ENCODE data around the gene SESN1.

Gene SESN1

DNA sequence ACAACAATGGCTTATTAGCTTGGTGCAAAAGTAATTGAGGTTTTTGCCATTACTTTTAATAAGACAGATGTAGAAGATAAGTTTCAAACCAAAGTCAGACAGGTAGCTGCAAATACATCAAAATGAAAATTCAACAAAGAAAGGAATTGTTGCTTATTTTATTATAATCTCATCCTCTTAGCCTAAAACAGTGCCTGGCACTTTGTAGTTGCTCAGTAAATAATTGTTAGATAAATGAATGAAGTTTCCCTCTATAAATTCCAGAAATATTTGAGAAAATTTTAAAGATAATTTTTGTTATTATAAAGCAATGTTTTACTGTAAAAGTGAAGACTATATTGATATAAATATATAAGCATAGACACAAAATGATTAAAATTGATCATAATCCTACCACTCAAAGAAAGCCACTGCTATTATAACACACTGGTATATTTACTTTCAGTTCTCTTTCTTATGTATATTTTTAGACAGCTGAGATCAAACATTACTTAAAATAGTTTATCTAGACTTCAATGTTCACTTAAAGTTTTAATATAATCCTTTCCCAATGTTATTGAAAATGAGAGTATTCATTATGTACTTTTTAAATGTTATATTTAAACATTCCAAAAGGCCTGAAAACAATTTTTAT is 42.5 kb downstream of the SESN1 start:
- DNase-seq (ENCODE audit: low read depth): no peak
- H3K4me3 ChIP-seq (ENCODE audit: low read depth, low read length): no peak overlapping the region
- TF ChIP-seq, protein P1, sequence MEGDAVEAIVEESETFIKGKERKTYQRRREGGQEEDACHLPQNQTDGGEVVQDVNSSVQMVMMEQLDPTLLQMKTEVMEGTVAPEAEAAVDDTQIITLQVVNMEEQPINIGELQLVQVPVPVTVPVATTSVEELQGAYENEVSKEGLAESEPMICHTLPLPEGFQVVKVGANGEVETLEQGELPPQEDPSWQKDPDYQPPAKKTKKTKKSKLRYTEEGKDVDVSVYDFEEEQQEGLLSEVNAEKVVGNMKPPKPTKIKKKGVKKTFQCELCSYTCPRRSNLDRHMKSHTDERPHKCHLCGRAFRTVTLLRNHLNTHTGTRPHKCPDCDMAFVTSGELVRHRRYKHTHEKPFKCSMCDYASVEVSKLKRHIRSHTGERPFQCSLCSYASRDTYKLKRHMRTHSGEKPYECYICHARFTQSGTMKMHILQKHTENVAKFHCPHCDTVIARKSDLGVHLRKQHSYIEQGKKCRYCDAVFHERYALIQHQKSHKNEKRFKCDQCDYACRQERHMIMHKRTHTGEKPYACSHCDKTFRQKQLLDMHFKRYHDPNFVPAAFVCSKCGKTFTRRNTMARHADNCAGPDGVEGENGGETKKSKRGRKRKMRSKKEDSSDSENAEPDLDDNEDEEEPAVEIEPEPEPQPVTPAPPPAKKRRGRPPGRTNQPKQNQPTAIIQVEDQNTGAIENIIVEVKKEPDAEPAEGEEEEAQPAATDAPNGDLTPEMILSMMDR (conservative IDR thresholded peaks at IDR 0.05; ENCODE audit: low read depth, low read length): no peak

DNA sequence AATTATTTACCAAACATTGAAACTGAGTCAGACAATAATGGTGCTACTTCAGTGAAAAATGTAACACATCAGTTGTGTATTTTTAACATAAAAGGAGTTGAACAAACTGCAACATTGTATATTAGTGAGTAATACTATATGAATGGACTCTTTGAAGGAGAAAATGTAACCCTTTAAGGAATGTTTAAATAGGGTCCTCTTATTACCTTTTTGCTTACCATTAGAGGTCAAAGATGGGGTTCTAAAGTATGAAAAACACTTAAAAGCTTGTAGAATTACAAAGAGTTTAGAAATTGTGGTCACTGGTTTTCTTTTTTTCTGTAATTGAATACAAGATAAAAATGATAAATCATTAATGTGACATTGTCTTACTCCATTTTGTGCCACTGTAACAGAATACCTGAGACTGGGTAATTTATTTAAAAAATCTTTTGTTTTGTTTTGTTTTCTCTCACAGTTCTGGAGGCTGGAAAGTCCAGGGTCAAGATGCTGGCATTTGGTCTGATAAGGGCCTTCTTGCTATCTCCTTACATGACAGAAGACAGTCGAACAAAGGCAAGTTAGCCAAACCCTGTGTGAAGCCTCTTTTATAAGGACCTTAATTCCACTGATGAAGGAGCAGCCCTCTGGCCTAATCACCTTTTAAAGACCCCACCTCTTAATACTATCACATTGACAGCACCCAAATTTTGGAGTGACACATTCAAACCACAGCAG is 43.2 kb downstream of the SESN1 start:
- TF ChIP-seq, protein P1 (conservative IDR thresholded peaks at IDR 0.05; ENCODE audit: low read depth, low read length): no peak
- no peak overlapping the region for H3K4me3 ChIP-seq (ENCODE audit: low read depth, low read length)
- DNase-seq (ENCODE audit: low read depth): peak; percentile 60

DNA sequence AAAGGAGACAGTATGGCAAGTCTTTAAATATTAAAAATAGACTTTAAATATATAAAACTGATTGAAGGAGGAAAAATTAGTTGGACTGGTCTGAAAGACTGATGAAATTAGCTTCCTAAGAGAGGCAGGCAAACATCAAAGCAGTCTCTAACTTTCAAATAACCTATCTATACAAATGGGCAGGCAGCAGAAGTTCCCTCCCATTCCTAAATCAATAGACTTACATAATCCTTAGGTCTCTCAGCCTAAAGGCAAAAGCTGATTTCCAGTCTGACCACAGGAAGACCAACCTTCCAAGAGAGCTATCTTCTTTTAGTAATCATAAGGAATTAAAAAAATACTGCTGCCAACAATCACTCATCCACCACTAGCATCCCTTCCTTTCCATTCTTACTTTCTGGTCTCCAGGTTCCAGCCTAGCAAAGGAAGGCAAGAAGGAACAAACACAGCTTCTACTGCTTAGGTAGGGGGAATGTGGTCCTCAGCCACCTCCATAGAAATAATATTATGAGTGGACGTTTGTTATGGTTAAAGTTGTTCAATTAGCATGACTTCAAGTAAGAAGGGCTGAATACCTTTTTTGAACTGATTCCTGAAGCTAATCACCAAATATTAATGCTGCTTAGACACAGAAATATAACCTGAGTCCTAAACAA is 44.1 kb downstream of the SESN1 start:
- no peak overlapping the region for H3K4me3 ChIP-seq (ENCODE audit: low read depth, low read length)
- DNase-seq (ENCODE audit: low read depth): no peak
- TF ChIP-seq, protein P1 (conservative IDR thresholded peaks at IDR 0.05; ENCODE audit: low read depth, low read length): no peak

DNA sequence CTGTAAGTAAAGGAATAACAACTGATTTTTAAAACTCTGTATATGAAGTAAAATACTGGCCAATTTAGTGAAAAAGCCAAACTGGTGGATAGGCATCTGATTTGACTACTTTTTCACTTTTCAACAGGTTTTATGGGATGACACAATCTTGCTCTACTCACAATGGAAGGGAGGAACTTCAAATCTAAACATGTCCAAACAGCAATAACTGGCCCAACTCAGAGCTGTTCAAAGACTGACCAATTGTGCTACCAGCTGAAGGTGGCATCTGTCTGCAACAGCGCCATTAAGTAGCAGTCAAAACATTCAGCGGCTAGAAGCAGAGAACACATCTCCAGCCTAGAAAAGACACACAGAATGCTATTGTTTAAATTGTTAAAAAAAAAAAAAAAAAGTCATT is 44.6 kb downstream of the SESN1 start:
- no peak for DNase-seq (ENCODE audit: low read depth)
- TF ChIP-seq, protein P1 (conservative IDR thresholded peaks at IDR 0.05; ENCODE audit: low read depth, low read length): no peak
- no peak overlapping the region for H3K4me3 ChIP-seq (ENCODE audit: low read depth, low read length)

DNA sequence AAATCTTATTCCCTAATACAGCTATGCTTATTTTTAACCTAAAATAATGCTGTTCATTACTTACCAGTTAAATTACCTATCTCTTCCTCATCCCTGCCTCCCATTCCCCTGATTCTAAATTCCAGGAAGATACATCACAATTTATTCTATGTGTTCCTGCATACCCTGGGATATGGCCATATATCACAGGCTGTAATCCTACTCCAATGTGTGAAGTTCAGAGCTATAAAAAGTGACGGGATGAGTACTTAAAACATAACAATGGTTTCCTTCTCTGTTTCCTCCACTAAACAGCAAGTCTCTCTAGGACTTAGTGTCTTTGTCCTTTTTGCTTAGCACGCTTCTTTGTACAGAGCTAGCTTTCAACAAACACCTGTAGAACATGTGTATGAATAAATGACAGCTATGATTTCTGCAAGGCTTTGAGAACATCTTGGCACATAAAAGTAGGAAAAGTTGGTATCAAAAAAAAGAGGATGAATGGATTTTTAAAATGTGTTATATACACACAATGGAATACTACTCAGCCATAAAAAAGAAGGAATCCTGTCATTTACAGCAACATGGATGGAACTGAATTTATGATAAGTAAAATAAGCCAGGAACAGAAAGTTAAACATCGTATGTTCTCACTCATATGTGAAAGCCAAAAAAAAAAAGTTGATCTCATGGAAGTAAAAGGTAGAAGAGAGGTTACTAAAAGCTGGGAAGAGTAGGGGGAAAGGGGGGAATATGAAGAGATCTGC is 45.8 kb downstream of the SESN1 start:
- no peak for DNase-seq (ENCODE audit: low read depth)
- TF ChIP-seq, protein P1 (conservative IDR thresholded peaks at IDR 0.05; ENCODE audit: low read depth, low read length): no peak
- H3K4me3 ChIP-seq (ENCODE audit: low read depth, low read length): no peak overlapping the region

DNA sequence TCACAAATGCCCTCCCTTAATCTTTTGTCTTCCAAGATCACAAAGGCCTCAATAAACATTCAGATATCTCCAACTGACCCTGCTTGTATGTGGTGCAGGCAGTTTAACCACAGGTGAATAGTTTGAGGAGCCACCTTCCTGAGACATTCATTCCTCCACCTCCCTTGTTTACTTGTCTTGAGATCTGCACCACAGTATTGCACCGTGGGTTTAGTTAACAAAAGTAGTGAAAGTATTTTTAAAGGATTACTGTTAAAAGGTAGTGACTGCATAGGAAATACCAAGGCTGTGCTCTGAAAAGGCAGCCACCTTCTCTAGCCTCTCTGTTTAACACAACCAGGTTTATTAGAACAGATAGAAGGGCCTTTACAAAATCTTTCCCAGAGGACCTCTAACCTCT is 46.5 kb downstream of the SESN1 start:
- no peak for DNase-seq (ENCODE audit: low read depth)
- H3K4me3 ChIP-seq (ENCODE audit: low read depth, low read length): no peak overlapping the region
- TF ChIP-seq, protein P1 (conservative IDR thresholded peaks at IDR 0.05; ENCODE audit: low read depth, low read length): no peak

Measured in choroid plexus epithelial cell (primary cell).